ENCODE data around the gene INO80. TPM values are rescaled to one million over a fixed set of nuclear protein-coding genes. Genes with fewer than 3 reads are reported as not detected.
A peak's percentile ranks its signal among the peaks of the same experiment; 100 is the strongest.

INO80 gene
- total and polyA plus RNA-seq, 9 donors: 13.0 to 18.1 (median 16.6) TPM

- Histone ChIP-seq H3K4me1 (ENCODE audit: control insufficient read depth, insufficient read depth, low read length) (peaks cover 36% of the 10 kb centered on the region), H3K27ac (ENCODE audit: low read length) (peak overlapping the region; percentile 82), H3K27me3 (ENCODE audit: control insufficient read depth, insufficient read depth, low read length) (no peaks in the 10 kb centered on the region), H3K9me3 (replicated peaks; ENCODE audit: control insufficient read depth, low read depth, low read length) (no peaks in the 10 kb centered on the region), H3K4me3 (ENCODE audit: low read length) (peak overlapping the region; percentile 51), H3K36me3 (ENCODE audit: control insufficient read depth, insufficient read depth, low read length) (no peaks in the 10 kb centered on the region)
- WGBS (ENCODE audit: insufficient coverage): under 1% methylated on average over 84 of the region's 92 CpGs
- DNase-seq: peak; percentile 88
These were observed 174.3 kb downstream of the INO80 start for GRCh38 chr15:40941528-40942336.

DNA sequence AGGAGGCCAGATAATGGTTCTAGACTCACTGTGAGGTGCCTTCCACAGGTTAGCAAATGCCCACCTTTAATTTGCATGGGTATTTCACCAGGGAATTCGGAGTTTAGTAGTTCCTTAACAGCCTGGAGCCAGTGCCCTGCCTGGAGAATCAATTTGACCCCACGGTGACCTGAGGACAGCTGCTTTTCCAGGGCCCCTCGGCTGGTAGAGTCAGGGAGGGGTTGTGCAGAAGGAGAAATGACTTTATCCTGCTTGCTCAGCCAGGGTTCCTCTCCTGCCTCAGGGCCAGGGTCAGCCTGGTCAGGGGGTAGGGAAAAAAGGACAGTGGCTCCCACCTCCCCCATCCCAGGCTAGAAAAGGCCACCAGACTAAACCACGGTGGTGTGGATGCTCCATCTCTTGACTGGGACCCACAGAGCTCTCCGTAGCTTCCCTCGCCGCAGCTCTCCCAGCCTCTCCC, 175.0 kb downstream of the INO80 start:
- DNase-seq: peak; percentile 48
- Histone ChIP-seq H3K36me3 (ENCODE audit: control insufficient read depth, insufficient read depth, low read length) (no peaks in the 10 kb centered on the region), H3K4me3 (ENCODE audit: low read length) (peak overlapping the region; percentile 35), H3K27ac (ENCODE audit: low read length) (peak overlapping the region; percentile 82), H3K4me1 (ENCODE audit: control insufficient read depth, insufficient read depth, low read length) (peaks cover 36% of the 10 kb centered on the region), H3K27me3 (ENCODE audit: control insufficient read depth, insufficient read depth, low read length) (no peaks in the 10 kb centered on the region), H3K9me3 (replicated peaks; ENCODE audit: control insufficient read depth, low read depth, low read length) (no peaks in the 10 kb centered on the region)
- whole genome bisulfite sequencing (ENCODE audit: insufficient coverage): 7% methylated on average over 4 of the region's 7 CpGs

DNA sequence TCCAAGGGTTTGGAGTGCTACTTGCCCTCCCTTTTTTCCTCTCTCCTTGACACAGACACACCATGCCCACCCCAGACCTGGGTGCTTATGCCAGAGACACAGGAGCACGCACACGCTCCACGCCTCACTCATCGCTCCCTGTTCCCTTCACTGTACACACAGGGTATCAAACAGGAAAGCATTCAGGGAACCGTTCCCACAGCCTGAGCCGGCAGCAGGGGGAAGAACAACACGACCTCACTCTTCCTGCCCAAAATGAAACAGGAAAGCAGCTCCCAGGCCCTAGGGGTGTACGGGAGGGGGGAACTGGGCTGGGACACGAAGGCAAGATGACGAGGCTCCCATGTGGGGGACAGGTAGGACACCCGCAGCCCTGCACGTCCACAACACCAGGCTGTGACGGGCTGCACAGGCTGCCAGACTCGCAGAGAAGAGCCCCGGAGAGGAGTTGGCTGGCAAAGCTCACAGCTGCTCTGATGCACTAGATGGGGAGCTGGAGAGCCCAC, 175.7 kb downstream of the INO80 start:
- Histone ChIP-seq H3K27ac (ENCODE audit: low read length) (peak overlapping the region; percentile 82), H3K9me3 (replicated peaks; ENCODE audit: control insufficient read depth, low read depth, low read length) (no peaks in the 10 kb centered on the region), H3K36me3 (ENCODE audit: control insufficient read depth, insufficient read depth, low read length) (no peaks in the 10 kb centered on the region), H3K4me1 (ENCODE audit: control insufficient read depth, insufficient read depth, low read length) (peaks cover 36% of the 10 kb centered on the region), H3K27me3 (ENCODE audit: control insufficient read depth, insufficient read depth, low read length) (no peaks in the 10 kb centered on the region), H3K4me3 (ENCODE audit: low read length) (no peak overlapping the region)
- DNase-seq: peak; percentile 49
- 27% methylated on average over 12 of the region's 15 CpGs for WGBS (ENCODE audit: insufficient coverage)

- Histone ChIP-seq H3K4me1 (ENCODE audit: control insufficient read depth, insufficient read depth, low read length) (peaks cover 36% of the 10 kb centered on the region), H3K4me3 (ENCODE audit: low read length) (no peak overlapping the region), H3K9me3 (replicated peaks; ENCODE audit: control insufficient read depth, low read depth, low read length) (no peaks in the 10 kb centered on the region), H3K36me3 (ENCODE audit: control insufficient read depth, insufficient read depth, low read length) (peaks cover 4% of the 10 kb centered on the region), H3K27ac (ENCODE audit: low read length) (no peak overlapping the region), H3K27me3 (ENCODE audit: control insufficient read depth, insufficient read depth, low read length) (no peaks in the 10 kb centered on the region)
- no peak for DNase-seq
- WGBS (ENCODE audit: insufficient coverage): 100% methylated on average over 1 of the region's 6 CpGs
These were observed 177.6 kb downstream of the INO80 start for GRCh38 chr15:40938536-40938870.

DNA sequence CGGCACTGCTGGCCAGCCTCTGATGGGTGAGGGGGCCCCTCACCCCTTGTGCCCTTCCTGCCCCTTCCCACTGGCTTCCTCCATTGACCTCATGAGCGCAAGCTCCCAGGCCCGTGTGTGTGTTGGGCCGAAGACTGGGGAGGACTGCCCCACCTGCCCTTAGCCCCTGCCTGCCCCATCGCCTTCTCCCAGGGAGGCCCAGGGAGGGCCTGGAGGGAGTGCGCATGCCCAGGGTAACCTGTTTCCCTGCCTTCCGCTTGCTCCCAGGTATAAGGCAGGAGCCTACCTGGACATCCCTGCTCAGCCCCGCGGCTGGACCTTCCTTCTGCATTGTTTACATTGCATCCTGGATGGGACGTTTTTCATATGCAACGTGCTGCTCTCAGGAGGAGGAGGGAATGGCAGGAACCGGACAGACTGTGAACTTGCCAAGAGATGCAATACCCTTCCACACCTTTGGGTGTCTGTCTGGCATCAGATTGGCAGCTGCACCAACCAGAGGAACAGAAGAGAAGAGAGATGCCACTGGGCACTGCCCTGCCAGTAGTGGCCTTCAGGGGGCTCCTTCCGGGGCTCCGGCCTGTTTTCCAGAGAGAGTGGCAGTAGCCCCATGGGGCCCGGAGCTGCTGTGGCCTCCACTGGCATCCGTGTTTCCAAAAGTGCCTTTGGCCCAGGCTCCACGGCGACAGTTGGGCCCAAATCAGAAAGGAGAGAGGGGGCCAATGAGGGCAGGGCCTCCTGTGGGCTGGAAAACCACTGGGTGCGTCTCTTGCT, 178.1 kb downstream of the INO80 start:
- Histone ChIP-seq H3K4me1 (ENCODE audit: control insufficient read depth, insufficient read depth, low read length) (peaks cover 35% of the 10 kb centered on the region), H3K9me3 (replicated peaks; ENCODE audit: control insufficient read depth, low read depth, low read length) (no peaks in the 10 kb centered on the region), H3K27ac (ENCODE audit: low read length) (no peak overlapping the region), H3K36me3 (ENCODE audit: control insufficient read depth, insufficient read depth, low read length) (peaks cover 4% of the 10 kb centered on the region), H3K27me3 (ENCODE audit: control insufficient read depth, insufficient read depth, low read length) (no peaks in the 10 kb centered on the region), H3K4me3 (ENCODE audit: low read length) (no peak overlapping the region)
- no peak for DNase-seq
- 67% methylated on average over 15 of the region's 19 CpGs for WGBS (ENCODE audit: insufficient coverage)

DNA sequence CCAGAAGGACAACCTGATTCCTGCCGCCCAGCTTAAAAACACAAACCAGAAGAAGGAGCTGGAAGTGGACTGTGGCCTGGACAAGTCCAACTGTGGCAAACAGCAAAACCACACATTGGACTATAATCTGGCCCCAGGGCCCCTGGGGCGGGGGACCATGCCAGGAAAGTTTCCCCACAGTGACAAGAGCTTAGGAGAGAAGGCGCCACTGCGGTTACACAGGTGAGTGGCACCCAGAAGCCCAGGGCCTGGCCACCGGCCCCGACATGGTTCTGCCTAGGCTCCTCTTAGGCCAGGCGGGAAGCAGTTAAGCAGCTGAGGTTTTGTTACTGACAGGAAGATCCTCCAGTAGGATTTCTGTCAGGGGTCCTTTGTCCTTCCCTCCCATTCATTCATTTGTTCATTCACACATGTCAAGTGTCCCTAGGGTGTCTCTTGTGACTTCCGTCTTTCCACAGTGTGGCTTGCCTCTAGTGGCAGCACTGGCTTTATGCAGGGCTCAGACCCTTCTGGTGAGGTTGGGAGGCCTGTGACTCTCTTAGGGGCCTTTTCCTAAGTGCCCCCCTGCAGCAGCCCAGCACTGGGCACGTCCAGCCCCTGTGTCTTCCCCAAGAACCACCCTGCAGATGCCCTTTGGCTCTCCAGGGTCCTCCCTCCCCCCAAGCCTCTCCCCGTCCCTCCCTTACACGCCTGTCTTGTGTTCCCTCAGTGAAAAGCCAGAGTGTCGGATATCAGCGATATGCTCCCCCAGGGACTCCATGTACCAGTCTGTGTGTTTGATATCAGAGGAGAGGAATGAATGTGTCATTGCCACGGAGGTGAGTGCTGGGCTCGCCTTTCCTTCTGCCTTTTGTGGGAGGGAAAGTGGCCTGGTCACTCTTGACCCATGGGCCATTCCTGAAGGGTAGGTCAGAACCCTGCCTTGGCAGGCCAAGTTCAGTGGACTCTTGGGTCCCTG, 179.1 kb downstream of the INO80 start:
- no peak overlapping the region for H3K4me3 ChIP-seq (ENCODE audit: low read length)
- no peaks in the 10 kb centered on the region for H3K9me3 ChIP-seq (replicated peaks; ENCODE audit: control insufficient read depth, low read depth, low read length)
- peak; percentile 65 for DNase-seq
- WGBS (ENCODE audit: insufficient coverage): 69% methylated on average over 11 of the region's 15 CpGs
- peaks cover 6% of the 10 kb centered on the region for H3K36me3 ChIP-seq (ENCODE audit: control insufficient read depth, insufficient read depth, low read length)
- no peak overlapping the region for H3K27ac ChIP-seq (ENCODE audit: low read length)
- peaks cover 28% of the 10 kb centered on the region for H3K4me1 ChIP-seq (ENCODE audit: control insufficient read depth, insufficient read depth, low read length)
- peaks cover 8% of the 10 kb centered on the region for H3K27me3 ChIP-seq (ENCODE audit: control insufficient read depth, insufficient read depth, low read length)

DNA sequence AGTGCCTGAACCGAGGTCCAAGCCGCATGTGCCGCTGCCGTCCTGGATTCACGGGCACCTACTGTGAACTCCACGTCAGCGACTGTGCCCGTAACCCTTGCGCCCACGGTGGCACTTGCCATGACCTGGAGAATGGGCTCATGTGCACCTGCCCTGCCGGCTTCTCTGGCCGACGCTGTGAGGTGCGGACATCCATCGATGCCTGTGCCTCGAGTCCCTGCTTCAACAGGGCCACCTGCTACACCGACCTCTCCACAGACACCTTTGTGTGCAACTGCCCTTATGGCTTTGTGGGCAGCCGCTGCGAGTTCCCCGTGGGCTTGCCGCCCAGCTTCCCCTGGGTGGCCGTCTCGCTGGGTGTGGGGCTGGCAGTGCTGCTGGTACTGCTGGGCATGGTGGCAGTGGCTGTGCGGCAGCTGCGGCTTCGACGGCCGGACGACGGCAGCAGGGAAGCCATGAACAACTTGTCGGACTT, 179.8 kb downstream of the INO80 start:
- H3K9me3 ChIP-seq (replicated peaks; ENCODE audit: control insufficient read depth, low read depth, low read length): no peaks in the 10 kb centered on the region
- 90% methylated on average over 29 of the region's 31 CpGs for whole genome bisulfite sequencing (ENCODE audit: insufficient coverage)
- peaks cover 8% of the 10 kb centered on the region for H3K36me3 ChIP-seq (ENCODE audit: control insufficient read depth, insufficient read depth, low read length)
- peaks cover 28% of the 10 kb centered on the region for H3K4me1 ChIP-seq (ENCODE audit: control insufficient read depth, insufficient read depth, low read length)
- H3K4me3 ChIP-seq (ENCODE audit: low read length): no peak overlapping the region
- peaks cover 15% of the 10 kb centered on the region for H3K27me3 ChIP-seq (ENCODE audit: control insufficient read depth, insufficient read depth, low read length)
- no peak overlapping the region for H3K27ac ChIP-seq (ENCODE audit: low read length)
- no peak for DNase-seq

- peaks cover 29% of the 10 kb centered on the region for H3K4me1 ChIP-seq (ENCODE audit: control insufficient read depth, insufficient read depth, low read length)
- no peaks in the 10 kb centered on the region for H3K9me3 ChIP-seq (replicated peaks; ENCODE audit: control insufficient read depth, low read depth, low read length)
- no peak for DNase-seq
- no peak overlapping the region for H3K4me3 ChIP-seq (ENCODE audit: low read length)
- peaks cover 8% of the 10 kb centered on the region for H3K36me3 ChIP-seq (ENCODE audit: control insufficient read depth, insufficient read depth, low read length)
- H3K27me3 ChIP-seq (ENCODE audit: control insufficient read depth, insufficient read depth, low read length): peaks cover 34% of the 10 kb centered on the region
- 83% methylated on average over 5 of the region's 6 CpGs for WGBS (ENCODE audit: insufficient coverage)
- H3K27ac ChIP-seq (ENCODE audit: low read length): no peak overlapping the region
These were observed 181.6 kb downstream of the INO80 start for GRCh38 chr15:40934457-40934856.

GRCh38 chr15:40933517-40933902, 182.6 kb downstream of the INO80 start:
- H3K36me3 ChIP-seq (ENCODE audit: control insufficient read depth, insufficient read depth, low read length): peaks cover 8% of the 10 kb centered on the region
- WGBS (ENCODE audit: insufficient coverage): 95% methylated on average over 1 of the region's 3 CpGs
- H3K27me3 ChIP-seq (ENCODE audit: control insufficient read depth, insufficient read depth, low read length): peaks cover 43% of the 10 kb centered on the region
- no peaks in the 10 kb centered on the region for H3K9me3 ChIP-seq (replicated peaks; ENCODE audit: control insufficient read depth, low read depth, low read length)
- H3K4me1 ChIP-seq (ENCODE audit: control insufficient read depth, insufficient read depth, low read length): peaks cover 38% of the 10 kb centered on the region
- H3K4me3 ChIP-seq (ENCODE audit: low read length): no peak overlapping the region
- H3K27ac ChIP-seq (ENCODE audit: low read length): no peak overlapping the region
- no peak for DNase-seq
